Measurements from ENCODE around the gene IRF8.

IRF8 gene

DNA sequence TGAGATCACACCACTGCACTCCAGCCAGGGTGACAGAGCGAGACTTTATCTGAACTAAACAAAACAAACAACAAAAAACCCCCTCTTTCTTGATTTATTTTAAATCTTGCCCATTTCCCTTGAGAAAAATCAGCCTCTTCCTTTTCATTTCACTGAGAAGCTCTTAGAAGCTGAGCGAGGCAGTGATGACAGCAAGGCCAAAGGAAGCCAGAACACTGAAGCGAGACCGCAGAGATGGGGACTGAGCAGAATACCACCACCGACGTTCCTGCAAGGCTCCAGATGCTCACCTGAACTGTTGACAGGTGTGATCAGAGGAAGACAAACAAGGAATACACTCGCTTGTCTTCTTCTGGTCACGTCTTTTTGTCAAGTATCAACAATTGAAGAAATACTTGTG is 30.5 kb upstream of the IRF8 start:
- H3K4me1 ChIP-seq (ENCODE audit: low read length), result 0 out of 2 replicates have a peak, but pooled peaks cover 2% of the 10 kb centered on the region
- H3K79me2 ChIP-seq (ENCODE audit: low read length), result no peaks in the 10 kb centered on the region
- H3K27me3 ChIP-seq (ENCODE audit: low read depth, low read length), result peaks cover 39% of the 10 kb centered on the region
- TF ChIP-seq, protein P1, sequence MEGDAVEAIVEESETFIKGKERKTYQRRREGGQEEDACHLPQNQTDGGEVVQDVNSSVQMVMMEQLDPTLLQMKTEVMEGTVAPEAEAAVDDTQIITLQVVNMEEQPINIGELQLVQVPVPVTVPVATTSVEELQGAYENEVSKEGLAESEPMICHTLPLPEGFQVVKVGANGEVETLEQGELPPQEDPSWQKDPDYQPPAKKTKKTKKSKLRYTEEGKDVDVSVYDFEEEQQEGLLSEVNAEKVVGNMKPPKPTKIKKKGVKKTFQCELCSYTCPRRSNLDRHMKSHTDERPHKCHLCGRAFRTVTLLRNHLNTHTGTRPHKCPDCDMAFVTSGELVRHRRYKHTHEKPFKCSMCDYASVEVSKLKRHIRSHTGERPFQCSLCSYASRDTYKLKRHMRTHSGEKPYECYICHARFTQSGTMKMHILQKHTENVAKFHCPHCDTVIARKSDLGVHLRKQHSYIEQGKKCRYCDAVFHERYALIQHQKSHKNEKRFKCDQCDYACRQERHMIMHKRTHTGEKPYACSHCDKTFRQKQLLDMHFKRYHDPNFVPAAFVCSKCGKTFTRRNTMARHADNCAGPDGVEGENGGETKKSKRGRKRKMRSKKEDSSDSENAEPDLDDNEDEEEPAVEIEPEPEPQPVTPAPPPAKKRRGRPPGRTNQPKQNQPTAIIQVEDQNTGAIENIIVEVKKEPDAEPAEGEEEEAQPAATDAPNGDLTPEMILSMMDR (IDR thresholded peaks at IDR 0.05; ENCODE audit: low read depth, low read length), result no peak
- TF ChIP-seq EZH2phosphoT487 (IDR thresholded peaks at IDR 0.05; ENCODE audit: low read depth), result no peak
- H3K36me3 ChIP-seq (replicated peaks; ENCODE audit: low read depth, low read length), result no peaks in the 10 kb centered on the region
- H3K9me3 ChIP-seq (ENCODE audit: insufficient read depth, low read length), result no peaks in the 10 kb centered on the region
- no peak overlapping the region for H3K9ac ChIP-seq (ENCODE audit: low read length)
- H3K27ac ChIP-seq (ENCODE audit: low read length), result no peak overlapping the region
- no peak overlapping the region for H2AFZ ChIP-seq (ENCODE audit: low read depth, low read length)
- H4K20me1 ChIP-seq (ENCODE audit: insufficient read depth, low read length), result no peaks in the 10 kb centered on the region
- H3K4me2 ChIP-seq (ENCODE audit: low read length), result no peak overlapping the region
- no peak overlapping the region for H3K4me3 ChIP-seq (ENCODE audit: low read length)

DNA sequence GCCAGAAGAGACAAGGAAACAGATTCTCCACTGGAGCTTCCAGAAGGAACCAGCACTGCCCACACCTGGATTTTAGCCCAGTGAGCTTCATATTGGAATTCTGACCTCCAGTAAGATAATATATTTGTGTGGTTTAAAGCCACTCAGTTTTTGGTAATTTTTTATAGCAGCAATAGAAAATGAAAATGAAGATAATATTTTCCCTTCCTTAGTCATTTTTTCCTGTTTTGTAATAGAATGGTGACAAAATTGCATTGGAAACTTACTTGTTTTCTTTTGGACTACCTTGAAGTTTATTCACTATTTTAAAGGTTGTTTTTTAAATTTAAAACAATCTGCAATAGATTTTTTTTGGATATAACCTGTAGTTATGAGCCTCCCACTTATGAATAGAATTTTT is 29.8 kb upstream of the IRF8 start:
- Histone ChIP-seq H3K9me3 (ENCODE audit: insufficient read depth, low read length) (no peaks in the 10 kb centered on the region), H4K20me1 (ENCODE audit: insufficient read depth, low read length) (no peaks in the 10 kb centered on the region), H2AFZ (ENCODE audit: low read depth, low read length) (no peak overlapping the region), H3K9ac (ENCODE audit: low read length) (no peak overlapping the region), H3K4me2 (ENCODE audit: low read length) (no peak overlapping the region), H3K4me1 (ENCODE audit: low read length) (0 out of 2 replicates have a peak, but pooled peaks cover 2% of the 10 kb centered on the region), H3K4me3 (ENCODE audit: low read length) (no peak overlapping the region), H3K36me3 (replicated peaks; ENCODE audit: low read depth, low read length) (no peaks in the 10 kb centered on the region), H3K27me3 (ENCODE audit: low read depth, low read length) (peaks cover 39% of the 10 kb centered on the region), H3K79me2 (ENCODE audit: low read length) (no peaks in the 10 kb centered on the region), H3K27ac (ENCODE audit: low read length) (no peak overlapping the region)
- TF ChIP-seq EZH2phosphoT487 (IDR thresholded peaks at IDR 0.05; ENCODE audit: low read depth), result no peak
- TF ChIP-seq, protein P1 (IDR thresholded peaks at IDR 0.05; ENCODE audit: low read depth, low read length), result no peak

DNA sequence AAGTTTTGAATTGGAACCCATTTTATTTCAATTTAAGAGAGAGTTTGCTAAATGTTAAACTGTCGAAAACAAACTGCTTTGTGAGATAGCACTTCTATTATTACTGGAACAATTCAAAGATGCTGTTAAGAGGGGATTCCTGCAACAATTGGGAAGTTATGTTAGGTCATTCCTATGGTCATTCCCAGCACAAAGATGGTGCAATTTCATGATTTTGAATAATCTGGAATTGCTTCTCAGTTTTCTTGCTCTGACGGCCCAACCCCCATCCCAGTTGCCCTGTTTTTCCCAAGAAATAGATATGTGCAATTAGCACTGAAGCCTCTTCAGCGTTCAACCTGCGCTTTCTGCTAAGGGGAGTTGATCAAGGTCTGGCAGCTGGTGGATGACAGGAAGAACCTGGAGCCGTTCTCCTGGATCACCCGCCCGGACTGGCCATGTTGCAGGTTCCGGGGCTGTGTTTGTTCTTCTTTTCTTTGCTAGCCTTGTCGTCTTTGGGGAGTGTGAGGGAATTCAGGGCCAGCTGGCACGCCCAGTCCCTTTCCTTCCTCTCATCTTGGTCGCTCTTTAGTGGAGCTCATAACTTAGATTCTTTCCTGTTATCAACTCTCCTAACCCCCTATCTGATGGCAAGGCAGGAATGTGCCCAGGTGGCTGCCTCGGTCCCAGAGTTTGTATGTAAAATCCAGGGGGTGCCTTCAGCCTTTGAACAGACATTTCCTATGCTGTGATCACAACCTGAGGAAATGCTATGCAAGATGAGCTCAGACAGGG is 29.0 kb upstream of the IRF8 start:
- Histone ChIP-seq H3K4me2 (ENCODE audit: low read length) (no peak overlapping the region), H3K27me3 (ENCODE audit: low read depth, low read length) (peaks cover 39% of the 10 kb centered on the region), H2AFZ (ENCODE audit: low read depth, low read length) (no peak overlapping the region), H3K36me3 (replicated peaks; ENCODE audit: low read depth, low read length) (no peaks in the 10 kb centered on the region), H4K20me1 (ENCODE audit: insufficient read depth, low read length) (no peaks in the 10 kb centered on the region), H3K4me1 (ENCODE audit: low read length) (0 out of 2 replicates have a peak, but pooled peaks cover 2% of the 10 kb centered on the region), H3K79me2 (ENCODE audit: low read length) (no peaks in the 10 kb centered on the region), H3K9ac (ENCODE audit: low read length) (no peak overlapping the region), H3K27ac (ENCODE audit: low read length) (no peak overlapping the region), H3K4me3 (ENCODE audit: low read length) (no peak overlapping the region), H3K9me3 (ENCODE audit: insufficient read depth, low read length) (no peaks in the 10 kb centered on the region)
- TF ChIP-seq, protein P1 (IDR thresholded peaks at IDR 0.05; ENCODE audit: low read depth, low read length), result no peak

DNA sequence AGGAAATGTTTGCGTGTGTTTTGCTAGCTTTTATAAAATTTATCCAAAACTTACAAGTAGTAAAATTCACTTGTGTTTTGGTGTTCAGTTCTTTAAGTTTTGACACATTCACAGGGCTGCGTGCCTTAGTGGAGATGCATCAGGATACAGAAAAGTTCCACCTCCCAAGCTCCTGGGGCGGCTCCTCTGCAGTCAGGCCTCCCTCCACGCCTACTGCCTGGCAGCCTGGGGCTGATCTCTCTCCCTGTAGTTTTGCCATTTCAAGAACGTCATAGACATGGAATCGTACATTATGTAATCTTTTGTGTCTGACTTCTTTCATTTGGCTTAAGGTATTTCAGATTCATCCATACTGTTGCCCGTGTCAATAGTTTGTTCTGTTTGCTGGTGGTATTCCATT is 27.2 kb upstream of the IRF8 start:
- no peak overlapping the region for H2AFZ ChIP-seq (ENCODE audit: low read depth, low read length)
- no peaks in the 10 kb centered on the region for H3K79me2 ChIP-seq (ENCODE audit: low read length)
- TF ChIP-seq EZH2phosphoT487 (IDR thresholded peaks at IDR 0.05; ENCODE audit: low read depth), result no peak
- TF ChIP-seq, protein P1 (IDR thresholded peaks at IDR 0.05; ENCODE audit: low read depth, low read length), result no peak
- H3K9ac ChIP-seq (ENCODE audit: low read length), result no peak overlapping the region
- H3K4me2 ChIP-seq (ENCODE audit: low read length), result no peak overlapping the region
- no peak overlapping the region for H3K4me3 ChIP-seq (ENCODE audit: low read length)
- no peak overlapping the region for H3K27ac ChIP-seq (ENCODE audit: low read length)
- 0 out of 2 replicates have a peak, but pooled peaks cover 2% of the 10 kb centered on the region for H3K4me1 ChIP-seq (ENCODE audit: low read length)
- H3K36me3 ChIP-seq (replicated peaks; ENCODE audit: low read depth, low read length), result no peaks in the 10 kb centered on the region
- H3K27me3 ChIP-seq (ENCODE audit: low read depth, low read length), result peaks cover 39% of the 10 kb centered on the region
- H4K20me1 ChIP-seq (ENCODE audit: insufficient read depth, low read length), result no peaks in the 10 kb centered on the region
- H3K9me3 ChIP-seq (ENCODE audit: insufficient read depth, low read length), result no peaks in the 10 kb centered on the region

All from OCI-LY3 (cell line).